Measurements from ENCODE around the gene CCL21. TPM values are rescaled to one million over a fixed set of nuclear protein-coding genes. Genes with fewer than 3 reads are reported as not detected.

The CCL21 gene
- total and polyA plus RNA-seq, 2 of the 8 experiments (the other 6 are each of a cell fraction or from before 2014, with no cell fraction given): not detected

DNA sequence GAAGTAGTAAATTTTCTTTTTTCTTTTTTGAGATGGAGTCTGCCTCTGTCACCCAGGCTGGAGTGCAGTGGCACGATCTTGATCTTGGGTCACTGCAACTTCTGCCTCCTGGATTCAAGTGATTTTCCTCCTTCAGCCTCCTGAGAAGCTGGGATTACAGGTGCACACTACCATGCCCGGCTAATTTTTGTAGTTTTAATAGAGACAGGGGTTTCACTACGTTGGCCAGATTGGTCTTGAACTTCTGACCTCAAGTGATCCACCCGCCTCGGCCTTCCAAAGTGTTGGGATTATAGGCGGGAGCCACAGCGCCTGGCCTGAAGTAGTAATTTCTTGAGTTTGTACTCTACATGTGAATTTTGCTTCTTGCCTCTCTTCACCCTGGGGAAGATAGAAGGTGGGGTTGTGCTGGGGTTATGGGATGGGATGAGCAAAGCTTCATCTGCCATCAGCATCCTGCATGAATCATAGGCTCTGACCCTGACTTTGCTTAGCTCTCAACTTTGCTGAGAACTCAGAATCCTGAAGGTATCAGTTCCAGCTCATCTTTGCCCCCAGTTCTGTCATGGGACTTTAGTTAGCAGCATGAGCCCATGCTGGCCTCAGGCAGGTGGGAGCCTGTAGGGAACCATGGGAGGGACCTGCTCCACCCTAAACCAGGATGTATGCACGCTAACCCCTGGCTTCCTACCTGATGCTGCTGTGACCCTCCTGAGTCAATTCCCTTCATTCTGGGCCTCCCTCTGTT lies 9.3 kb upstream of the CCL21 start (continued):
- TF ChIP-seq CBX8 (IDR thresholded peaks at IDR 0.05; ENCODE audit: borderline replicate concordance, low read depth, low read length) (no peak), TAF7 (optimal IDR thresholded peaks at IDR 0.05; ENCODE audit: borderline replicate concordance, low read depth, low read length) (no peak), CHD1 (IDR thresholded peaks at IDR 0.05; ENCODE audit: low read depth, low read length) (no peak)
- TF ChIP-seq, protein P1, sequence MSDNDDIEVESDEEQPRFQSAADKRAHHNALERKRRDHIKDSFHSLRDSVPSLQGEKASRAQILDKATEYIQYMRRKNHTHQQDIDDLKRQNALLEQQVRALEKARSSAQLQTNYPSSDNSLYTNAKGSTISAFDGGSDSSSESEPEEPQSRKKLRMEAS (IDR thresholded peaks at IDR 0.05): no peak

Data from H1 (cell line).